Cardiac muscle cell (in vitro differentiated cells and primary cell): ENCODE data around the gene ALX3. TPM values are rescaled to one million over a fixed set of nuclear protein-coding genes. Genes with fewer than 3 reads are reported as not detected.

Experiments used
- DNase-seq, 2 donors: peaks; one replicate each; pipeline versions ENCODE4 v3.0.0 to v3.0.0-alpha.2; 2010 to 2017; ENCODE audit warnings: low read depth in 1 of 2, low spot score in 1 of 2
- H3K27ac ChIP-seq: fragments of 200-600 bp; sonication (generic); 2 replicates; pipeline ENCODE4 v1.5.1; 2016
- H3K27me3 ChIP-seq: fragments of 200-600 bp; sonication (generic); 2 replicates; pipeline ENCODE4 v1.6.0; 2016; ENCODE audit warnings: control low read depth
- H3K36me3 ChIP-seq: fragments of 200-600 bp; sonication (generic); 2 replicates; pipeline ENCODE4 v1.5.1; 2016; ENCODE audit warnings: control low read depth
- H3K4me1 ChIP-seq: fragments of 200-600 bp; sonication (generic); 2 replicates; pipeline ENCODE4 v1.8.1; 2017; ENCODE audit warnings: low read depth, mild to moderate bottlenecking, mixed run types
- H3K4me3 ChIP-seq: fragments of 200-600 bp; sonication (generic); 2 replicates; pipeline ENCODE4 v1.5.1; 2016; ENCODE audit warnings: mild to moderate bottlenecking
- H3K9me3 ChIP-seq: fragments of 200-600 bp; sonication (generic); 2 replicates; pipeline ENCODE4 v1.5.1; 2017; ENCODE audit warnings: low read depth, mild to moderate bottlenecking, control low read depth
- CTCF ChIP-seq: IDR thresholded peaks from 2 replicates; pipeline ENCODE4 v1.5.1; 2012; ENCODE audit warnings: low read depth, mild to moderate bottlenecking, low read length
- polyA plus RNA-seq: library from polyadenylated mRNA; unstranded; fragments of >200 nt; fragmentation: Nextera tagmentation; extraction: Ambion mirVana; gene quantifications from 2 replicates; pipeline ENCODE4 v1.2.1, GENCODE V29; 2016
- total RNA-seq: library from RNA; depleted of rRNA; stranded (reverse); fragments of >200 nt; gene quantifications from 2 replicates; pipeline ENCODE4 v1.2.3, GENCODE V29; 2016

The ALX3 gene
- total and polyA plus RNA-seq, 2 experiments from 2014 or later = 1.1 TPM; not detected in 1

GRCh38 chr1:110057963-110058518, 12.4 kb downstream of the ALX3 start:
- Histone ChIP-seq H3K4me3 (no peak overlapping the region), H3K27ac (peak overlapping the region; percentile 51), H3K36me3 (peaks cover 36% of the 10 kb centered on the region), H3K27me3 (no peaks in the 10 kb centered on the region), H3K4me1 (no peaks in the 10 kb centered on the region), H3K9me3 (no peaks in the 10 kb centered on the region)
- no peak for DNase-seq
- no peak for TF ChIP-seq CTCF

- H3K4me3 ChIP-seq = no peak overlapping the region
- no peaks in the 10 kb centered on the region for H3K4me1 ChIP-seq
- H3K36me3 ChIP-seq = peaks cover 45% of the 10 kb centered on the region
- no peak overlapping the region for H3K27ac ChIP-seq
- peak in 1 of 2 donors; percentile 13 for DNase-seq
- no peaks in the 10 kb centered on the region for H3K9me3 ChIP-seq
- no peaks in the 10 kb centered on the region for H3K27me3 ChIP-seq
- no peak for TF ChIP-seq CTCF
Observed at GRCh38 chr1:110056776-110057175, 13.7 kb downstream of the ALX3 start.

- Histone ChIP-seq H3K27ac (no peak overlapping the region), H3K4me3 (no peak overlapping the region), H3K9me3 (no peaks in the 10 kb centered on the region), H3K36me3 (peaks cover 50% of the 10 kb centered on the region), H3K4me1 (no peaks in the 10 kb centered on the region), H3K27me3 (no peaks in the 10 kb centered on the region)
- no peak for DNase-seq
- TF ChIP-seq CTCF = no peak
Observed at GRCh38 chr1:110056285-110056683, 14.2 kb downstream of the ALX3 start.

- H3K4me1 ChIP-seq = no peaks in the 10 kb centered on the region
- no peak overlapping the region for H3K4me3 ChIP-seq
- H3K27ac ChIP-seq = no peak overlapping the region
- peak in 1 of 2 donors; percentile 34 for DNase-seq
- no peak for TF ChIP-seq CTCF
- H3K36me3 ChIP-seq = peaks cover 56% of the 10 kb centered on the region
- no peaks in the 10 kb centered on the region for H3K27me3 ChIP-seq
- no peaks in the 10 kb centered on the region for H3K9me3 ChIP-seq
Observed at GRCh38 chr1:110055493-110056284, 14.8 kb downstream of the ALX3 start.

GRCh38 chr1:110053552-110054428, 16.7 kb downstream of the ALX3 start:
- Histone ChIP-seq H3K27me3 (no peaks in the 10 kb centered on the region), H3K36me3 (peaks cover 61% of the 10 kb centered on the region), H3K27ac (no peak overlapping the region), H3K9me3 (no peaks in the 10 kb centered on the region), H3K4me1 (peaks cover 10% of the 10 kb centered on the region), H3K4me3 (no peak overlapping the region)
- peak; percentile 97 for TF ChIP-seq CTCF
- DNase-seq = peak; percentile 50 to 65
